H9 (cell line): ENCODE measurements around the gene AATK. TPM values are rescaled to one million over a fixed set of nuclear protein-coding genes. Genes with fewer than 3 reads are reported as not detected.

Experiments used
- DNase-seq: peaks from one replicate; pipeline ENCODE4 v3.0.0-alpha.2; 2017
- H2AFZ ChIP-seq: one replicate; pipeline ENCODE4 v1.6.1; 2013; ENCODE audit warnings: mild to moderate bottlenecking, low read length, control low read depth, moderate library complexity
- H2AK5ac ChIP-seq: 2 replicates; pipeline ENCODE4 v1.6.1; 2013; ENCODE audit warnings: low read length, control low read depth, mixed read lengths; ENCODE audit not compliant: insufficient read length
- H2BK120ac ChIP-seq: one replicate; pipeline ENCODE4 v1.6.1; 2013; ENCODE audit warnings: low read depth, mild to moderate bottlenecking, low read length, control low read depth, inconsistent platforms; ENCODE audit not compliant: poor library complexity, severe bottlenecking
- H2BK12ac ChIP-seq: 2 replicates; pipeline ENCODE4 v1.6.1; 2013; ENCODE audit warnings: low read length, control low read depth, mixed read lengths, low read depth; ENCODE audit not compliant: insufficient read length
- H2BK15ac ChIP-seq: 2 replicates; pipeline ENCODE4 v1.6.1; 2013; ENCODE audit warnings: low read depth, low read length, control low read depth
- H2BK20ac ChIP-seq: one replicate; pipeline ENCODE4 v1.6.1; 2013; ENCODE audit warnings: low read depth, mild to moderate bottlenecking, low read length, control low read depth, inconsistent platforms; ENCODE audit not compliant: poor library complexity, severe bottlenecking
- H2BK5ac ChIP-seq: 2 replicates; pipeline ENCODE4 v1.6.1; 2013; ENCODE audit warnings: low read length, control low read depth, mixed read lengths; ENCODE audit not compliant: insufficient read length
- H3K14ac ChIP-seq: 2 replicates; pipeline ENCODE4 v1.6.1; 2013; ENCODE audit warnings: low read length, control low read depth; ENCODE audit not compliant: insufficient read depth
- H3K18ac ChIP-seq: 2 replicates; pipeline ENCODE4 v1.6.1; 2013; ENCODE audit warnings: low read depth, mild to moderate bottlenecking, mixed read lengths, low read length, control low read depth; ENCODE audit not compliant: insufficient read length
- H3K23ac ChIP-seq: 2 replicates; pipeline ENCODE4 v1.6.1; 2013; ENCODE audit warnings: low read length, control low read depth, mixed read lengths, low read depth; ENCODE audit not compliant: insufficient read length
- H3K23me2 ChIP-seq: 2 replicates; pipeline ENCODE4 v1.6.1; 2013; ENCODE audit warnings: low read depth, mild to moderate bottlenecking, mixed read lengths, low read length, control low read depth; ENCODE audit not compliant: insufficient read length, poor library complexity, severe bottlenecking
- H3K27ac ChIP-seq: 2 replicates; pipeline ENCODE4 v1.5.1; 2013; ENCODE audit warnings: low read length, control low read depth, mixed read lengths, low read depth; ENCODE audit not compliant: insufficient read length
- H3K27me3 ChIP-seq: 2 replicates; pipeline ENCODE4 v1.6.1; 2013; ENCODE audit warnings: low read length, control low read depth, inconsistent platforms; ENCODE audit not compliant: insufficient read depth
- H3K4ac ChIP-seq: 2 replicates; pipeline ENCODE4 v1.6.1; 2013; ENCODE audit warnings: low read depth, mild to moderate bottlenecking, control low read depth, inconsistent platforms, low read length, moderate library complexity
- H3K4me1 ChIP-seq: 2 replicates; pipeline ENCODE4 v1.6.1; 2013; ENCODE audit warnings: low read length, control low read depth, inconsistent platforms; ENCODE audit not compliant: insufficient read depth
- H3K4me2 ChIP-seq: 2 replicates; pipeline ENCODE4 v1.6.1; 2013; ENCODE audit warnings: low read length, control low read depth, mixed read lengths; ENCODE audit not compliant: insufficient read length, insufficient read depth
- H3K56ac ChIP-seq: 2 replicates; pipeline ENCODE4 v1.6.1; 2013; ENCODE audit warnings: low read depth, mild to moderate bottlenecking, mixed read lengths, low read length, control low read depth; ENCODE audit not compliant: insufficient read length
- H3K79me1 ChIP-seq: 2 replicates; pipeline ENCODE4 v1.6.1; 2013; ENCODE audit warnings: low read depth, mild to moderate bottlenecking, moderate library complexity, low read length, control low read depth, inconsistent platforms; ENCODE audit not compliant: insufficient read depth, poor library complexity, severe bottlenecking
- H3K79me2 ChIP-seq: 2 replicates; pipeline ENCODE4 v1.6.1; 2013; ENCODE audit warnings: low read length, control low read depth, inconsistent platforms; ENCODE audit not compliant: insufficient read depth
- H3K9ac ChIP-seq: 2 replicates; pipeline ENCODE4 v1.6.1; 2013; ENCODE audit warnings: low read length, control low read depth, mixed read lengths; ENCODE audit not compliant: insufficient read length; ENCODE audit errors: extremely low read depth
- H3K9me3 ChIP-seq: one replicate; pipeline ENCODE4 v1.6.1; 2013; ENCODE audit warnings: low read depth, low read length, inconsistent platforms; ENCODE audit not compliant: control insufficient read depth
- H3T11ph ChIP-seq: one replicate; pipeline ENCODE4 v1.6.1; 2013; ENCODE audit warnings: mild to moderate bottlenecking, low read length, control low read depth, inconsistent platforms
- H4K20me1 ChIP-seq: one replicate; pipeline ENCODE4 v1.6.1; 2013; ENCODE audit not compliant: control insufficient read depth, insufficient read length, insufficient read depth
- H4K5ac ChIP-seq: 2 replicates; pipeline ENCODE4 v1.6.1; 2013; ENCODE audit warnings: low read depth, mild to moderate bottlenecking, mixed read lengths, low read length, control low read depth; ENCODE audit not compliant: insufficient read length
- H4K8ac ChIP-seq: replicated peaks from 2 replicates; pipeline ENCODE4 v1.6.1; 2013; ENCODE audit warnings: low read length, control low read depth, mixed read lengths, low read depth; ENCODE audit not compliant: insufficient read length
- H4K91ac ChIP-seq: 2 replicates; pipeline ENCODE4 v1.6.1; 2013; ENCODE audit warnings: low read depth, mild to moderate bottlenecking, moderate library complexity, mixed read lengths, low read length, control low read depth; ENCODE audit not compliant: insufficient read length
- H3K27ac Mint-ChIP-seq, 3 experiments: 2 replicates in 2 of 3; 3 replicates in 1 of 3; pipeline ENCODE4 v1.8.0; 2020 to 2021; ENCODE audit warnings: mixed read lengths in 3 of 3, mild to moderate bottlenecking in 1 of 3, moderate library complexity in 1 of 3
- H3K27me3 Mint-ChIP-seq: 2 replicates; pipeline ENCODE4 v1.8.0; 2021; ENCODE audit warnings: low read depth, mild to moderate bottlenecking, moderate library complexity, mixed read lengths
- H3K36me3 Mint-ChIP-seq, 3 experiments: 2 replicates in 2 of 3; 3 replicates in 1 of 3; pipeline ENCODE4 v1.8.0; 2020 to 2021; ENCODE audit warnings: low read depth in 3 of 3, mixed read lengths in 3 of 3; ENCODE audit not compliant: insufficient read depth in 1 of 3
- H3K4me1 Mint-ChIP-seq, 2 experiments: 2 replicates each; pipeline ENCODE4 v1.8.0; 2020; ENCODE audit warnings: mixed read lengths in 2 of 2
- H3K4me3 Mint-ChIP-seq, 2 experiments: 2 replicates in 1 of 2; 3 replicates in 1 of 2; pipeline ENCODE4 v1.8.0; 2020 to 2021; ENCODE audit warnings: mild to moderate bottlenecking in 2 of 2, mixed read lengths in 2 of 2, moderate library complexity in 1 of 2
- H3K9me3 Mint-ChIP-seq, 2 experiments: 2 replicates in 1 of 2; 3 replicates in 1 of 2; pipeline ENCODE4 v1.8.0; 2020; ENCODE audit warnings: mild to moderate bottlenecking in 2 of 2, mixed read lengths in 2 of 2, moderate library complexity in 1 of 2
- WGBS: extraction: QIAGEN DNeasy Blood & Tissue Kit; methylation state at CpG from one replicate; pipeline ENCODE4 v1.1.7; 2013; ENCODE audit warnings: missing lambda C conversion rate, low lambda C conversion rate, mixed read lengths; ENCODE audit not compliant: insufficient read length; ENCODE audit errors: extremely low coverage; 5-methylcytosine and 5-hydroxymethylcytosine counted together
- total RNA-seq: library from RNA; stranded (reverse); gene quantifications from 2 replicates; pipeline ENCODE4 v1.2.1, GENCODE V29; 2021
- TF ChIP-seq, protein P1 (sequence below): fragments of 200-600 bp; sonication (generic); conservative IDR thresholded peaks from 3 replicates; pipeline ENCODE4 v1.8.0; 2021; ENCODE audit warnings: antibody characterized with exemption, mild to moderate bottlenecking

The AATK gene
- total RNA-seq, 1 experiment from 2014 or later = 2.4 TPM

DNA sequence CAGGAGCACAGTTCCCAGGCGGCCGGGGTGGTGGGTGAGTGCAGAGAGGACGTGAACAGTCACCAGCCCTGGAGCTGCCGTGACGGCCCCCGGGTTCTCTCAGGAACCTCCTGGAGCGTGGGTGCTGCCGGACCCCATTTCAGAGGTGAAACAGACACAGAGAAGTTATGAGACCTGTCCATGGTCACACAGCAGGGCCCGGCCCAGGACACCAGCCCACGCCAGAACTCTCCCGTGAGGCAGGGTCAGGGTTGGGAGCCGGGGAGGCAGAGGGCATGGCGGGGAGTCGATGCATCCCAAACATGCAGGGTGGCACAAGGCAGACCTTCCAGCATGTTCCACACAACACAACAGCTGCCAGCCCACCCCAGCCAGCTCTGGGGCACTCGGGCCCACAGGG is 4.5 kb downstream of the AATK start:
- Histone ChIP-seq H3K79me2 (no peaks in the 10 kb centered on the region), H4K91ac (no peak overlapping the region), H2BK15ac (no peak overlapping the region), H2BK120ac (no peak overlapping the region), H2BK5ac (no peak overlapping the region), H3K56ac (no peak overlapping the region), H2AK5ac (no peak overlapping the region), H2AFZ (no peak overlapping the region), H3K9me3 (no peaks in the 10 kb centered on the region), H4K20me1 (peaks cover 4% of the 10 kb centered on the region), H2BK12ac (no peak overlapping the region), H2BK20ac (no peak overlapping the region), H3K79me1 (no peaks in the 10 kb centered on the region), H3T11ph (no peak overlapping the region), H3K9ac (no peak overlapping the region), H3K4me2 (no peak overlapping the region), H3K27ac (no peak overlapping the region), H3K27me3 (no peaks in the 10 kb centered on the region), H3K23ac (no peak overlapping the region), H4K8ac (no peak overlapping the region), H3K23me2 (peaks cover 3% of the 10 kb centered on the region), H3K18ac (no peak overlapping the region), H4K5ac (no peak overlapping the region), H3K4ac (no peak overlapping the region), H3K4me1 (no peaks in the 10 kb centered on the region), H3K14ac (no peak overlapping the region)
- Mint-ChIP-seq H3K36me3 (no peaks in the 10 kb centered on the region), H3K27ac (no peak overlapping the region; a peak in 1 of 7 replicates), H3K4me1 (no peaks in the 10 kb centered on the region), H3K9me3 (no peaks in the 10 kb centered on the region), H3K27me3 (no peaks in the 10 kb centered on the region; the same call in 1 of the 2 replicates), H3K4me3 (no peak overlapping the region)
- TF ChIP-seq, protein P1, sequence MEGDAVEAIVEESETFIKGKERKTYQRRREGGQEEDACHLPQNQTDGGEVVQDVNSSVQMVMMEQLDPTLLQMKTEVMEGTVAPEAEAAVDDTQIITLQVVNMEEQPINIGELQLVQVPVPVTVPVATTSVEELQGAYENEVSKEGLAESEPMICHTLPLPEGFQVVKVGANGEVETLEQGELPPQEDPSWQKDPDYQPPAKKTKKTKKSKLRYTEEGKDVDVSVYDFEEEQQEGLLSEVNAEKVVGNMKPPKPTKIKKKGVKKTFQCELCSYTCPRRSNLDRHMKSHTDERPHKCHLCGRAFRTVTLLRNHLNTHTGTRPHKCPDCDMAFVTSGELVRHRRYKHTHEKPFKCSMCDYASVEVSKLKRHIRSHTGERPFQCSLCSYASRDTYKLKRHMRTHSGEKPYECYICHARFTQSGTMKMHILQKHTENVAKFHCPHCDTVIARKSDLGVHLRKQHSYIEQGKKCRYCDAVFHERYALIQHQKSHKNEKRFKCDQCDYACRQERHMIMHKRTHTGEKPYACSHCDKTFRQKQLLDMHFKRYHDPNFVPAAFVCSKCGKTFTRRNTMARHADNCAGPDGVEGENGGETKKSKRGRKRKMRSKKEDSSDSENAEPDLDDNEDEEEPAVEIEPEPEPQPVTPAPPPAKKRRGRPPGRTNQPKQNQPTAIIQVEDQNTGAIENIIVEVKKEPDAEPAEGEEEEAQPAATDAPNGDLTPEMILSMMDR = no peak
- WGBS = no CpG with 5 or more reads among the region's 15 CpGs
- no peak for DNase-seq
